ENCODE measurements around the gene CDH18.
"Not testable (repeated sequence)": the region's sequence is repeated elsewhere in the genome, so short reads cannot be mapped to it uniquely, and the experiment has no call there.

Gene CDH18

GRCh38 chr5:19812720-19813119 is 175.3 kb downstream of the CDH18 start:
- H3K9me3 Mint-ChIP-seq, result peaks cover 11% of the 10 kb centered on the region

DNA sequence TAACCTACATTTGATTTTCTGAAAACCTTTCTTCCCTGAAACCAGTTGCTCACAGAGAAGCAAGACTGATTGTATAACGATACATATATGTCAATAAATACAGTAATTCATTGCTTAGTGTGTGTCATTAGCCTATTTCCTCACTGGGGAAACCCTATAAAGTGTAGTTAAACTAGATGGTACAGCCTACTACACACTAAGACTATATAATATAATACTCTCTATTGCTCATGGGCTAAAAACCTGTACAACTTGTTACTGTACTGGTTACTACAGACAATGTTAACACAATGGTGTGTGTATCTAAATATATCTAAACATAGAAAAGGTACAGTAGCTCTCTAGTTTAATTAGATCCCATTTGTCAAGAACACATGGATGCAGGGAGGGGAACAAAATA is 181.2 kb downstream of the CDH18 start:
- Mint-ChIP-seq H3K4me3 (no peak overlapping the region), H3K9me3 (peaks cover 3% of the 10 kb centered on the region), H3K4me1 (no peaks in the 10 kb centered on the region), H3K36me3 (ENCODE audit: insufficient read depth) (peaks cover 2% of the 10 kb centered on the region), H3K27me3 (no peaks in the 10 kb centered on the region), H3K27ac (ENCODE audit: low read depth) (no peak overlapping the region)
- DNase-seq (ENCODE audit: low spot score in 2 of 2), result no peak
- no peak for ATAC-seq (replicated peaks; ENCODE audit: extremely low read depth, poor library complexity, severe bottlenecking)

More at GRCh38 chr5:19812720-19813119, 175.3 kb downstream of the CDH18 start:
- H3K27ac Mint-ChIP-seq (ENCODE audit: low read depth); H3K4me1 Mint-ChIP-seq; H3K36me3 Mint-ChIP-seq (ENCODE audit: insufficient read depth); ATAC-seq (replicated peaks; ENCODE audit: extremely low read depth, poor library complexity, severe bottlenecking); H3K4me3 Mint-ChIP-seq; H3K27me3 Mint-ChIP-seq; DNase-seq (ENCODE audit: low spot score in 2 of 2): not testable (repeated sequence)

DNA sequence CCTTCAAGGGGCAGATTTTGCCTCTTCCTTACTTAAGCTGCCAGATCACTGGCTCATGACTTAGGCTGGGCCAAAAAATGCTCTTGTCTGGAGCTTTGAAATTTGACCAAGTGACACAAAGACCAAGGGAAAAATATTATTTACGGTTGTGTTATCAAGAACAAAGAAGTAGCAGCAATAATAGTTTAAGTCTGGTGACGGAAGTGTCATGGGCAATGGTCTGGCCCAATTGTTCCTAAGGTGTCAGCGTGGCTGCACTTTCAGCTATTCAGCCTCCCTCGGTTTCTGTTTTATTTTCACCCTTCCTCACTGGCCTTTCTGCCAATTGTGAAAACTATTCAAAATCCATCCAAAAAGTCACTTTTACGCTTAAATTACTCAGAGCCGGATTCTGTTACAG is 185.3 kb downstream of the CDH18 start:
- Mint-ChIP-seq H3K4me1 (no peaks in the 10 kb centered on the region), H3K36me3 (ENCODE audit: insufficient read depth) (no peaks in the 10 kb centered on the region), H3K9me3 (no peaks in the 10 kb centered on the region), H3K27ac (ENCODE audit: low read depth) (no peak overlapping the region), H3K27me3 (no peaks in the 10 kb centered on the region), H3K4me3 (no peak overlapping the region)
- ATAC-seq (replicated peaks; ENCODE audit: extremely low read depth, poor library complexity, severe bottlenecking) (no peak), DNase-seq (ENCODE audit: low spot score in 2 of 2) (no peak)

DNA sequence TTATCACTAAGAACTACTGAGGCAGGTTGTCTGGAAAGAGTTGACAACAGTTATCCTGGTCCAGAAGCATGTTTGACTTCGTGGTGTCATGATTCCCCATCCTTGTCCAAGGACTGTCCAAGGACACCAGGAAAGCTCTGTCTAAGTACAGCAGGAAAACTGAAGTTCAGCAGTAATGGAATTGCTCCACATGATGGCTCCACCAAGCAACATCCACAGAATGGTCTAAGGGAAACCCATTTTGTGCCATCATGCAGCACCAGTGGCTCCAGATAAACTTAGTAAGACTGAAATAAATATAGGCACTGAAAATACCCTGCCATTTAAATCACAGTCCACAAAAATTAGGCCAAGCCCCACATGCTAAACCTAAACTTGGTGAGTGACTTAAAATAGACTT is 192.8 kb downstream of the CDH18 start:
- Mint-ChIP-seq H3K9me3 (peaks cover 8% of the 10 kb centered on the region), H3K36me3 (ENCODE audit: insufficient read depth) (no peaks in the 10 kb centered on the region)

GRCh38 chr5:19790829-19791466 is 197.1 kb downstream of the CDH18 start:
- Mint-ChIP-seq H3K27me3 (no peaks in the 10 kb centered on the region), H3K4me3 (no peak overlapping the region), H3K36me3 (ENCODE audit: insufficient read depth) (no peaks in the 10 kb centered on the region), H3K9me3 (peaks cover 12% of the 10 kb centered on the region), H3K4me1 (no peaks in the 10 kb centered on the region), H3K27ac (ENCODE audit: low read depth) (no peak overlapping the region)
- no peak for DNase-seq (ENCODE audit: low spot score in 2 of 2)
- no peak for ATAC-seq (replicated peaks; ENCODE audit: extremely low read depth, poor library complexity, severe bottlenecking)

More for the DNA sequence above, 192.8 kb downstream of the CDH18 start:
- DNase-seq (ENCODE audit: low spot score in 2 of 2), result no peak
- Mint-ChIP-seq H3K27ac (ENCODE audit: low read depth) (no peak overlapping the region), H3K4me3 (no peak overlapping the region), H3K27me3 (no peaks in the 10 kb centered on the region), H3K4me1 (no peaks in the 10 kb centered on the region)
- ATAC-seq (replicated peaks; ENCODE audit: extremely low read depth, poor library complexity, severe bottlenecking), result no peak

DNA sequence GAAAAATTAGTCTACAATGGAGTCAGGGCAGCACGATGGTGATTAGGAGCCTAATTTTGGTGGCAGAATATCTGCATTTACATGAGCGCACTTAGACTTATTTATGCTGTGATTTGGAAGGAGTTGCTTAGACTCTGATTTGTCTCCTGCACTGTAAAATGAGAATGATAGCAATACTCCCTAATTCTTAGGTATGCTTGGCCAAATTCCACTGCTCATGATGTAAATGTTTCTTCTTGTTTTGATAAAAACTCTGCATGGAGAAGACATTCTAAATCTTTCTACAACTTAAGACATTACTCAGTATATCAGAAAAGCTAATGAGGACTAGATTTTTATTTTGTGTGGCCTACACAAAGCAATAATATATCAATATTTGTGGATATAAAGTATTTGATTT is 205.4 kb downstream of the CDH18 start:
- peaks cover 16% of the 10 kb centered on the region for H3K9me3 Mint-ChIP-seq
- no peaks in the 10 kb centered on the region for H3K36me3 Mint-ChIP-seq (ENCODE audit: insufficient read depth)
- H3K27ac Mint-ChIP-seq (ENCODE audit: low read depth), result no peak overlapping the region
- H3K4me1 Mint-ChIP-seq, result no peaks in the 10 kb centered on the region
- DNase-seq (ENCODE audit: low spot score in 2 of 2), result no peak
- no peaks in the 10 kb centered on the region for H3K27me3 Mint-ChIP-seq
- no peak overlapping the region for H3K4me3 Mint-ChIP-seq
- ATAC-seq (replicated peaks; ENCODE audit: extremely low read depth, poor library complexity, severe bottlenecking), result no peak

DNA sequence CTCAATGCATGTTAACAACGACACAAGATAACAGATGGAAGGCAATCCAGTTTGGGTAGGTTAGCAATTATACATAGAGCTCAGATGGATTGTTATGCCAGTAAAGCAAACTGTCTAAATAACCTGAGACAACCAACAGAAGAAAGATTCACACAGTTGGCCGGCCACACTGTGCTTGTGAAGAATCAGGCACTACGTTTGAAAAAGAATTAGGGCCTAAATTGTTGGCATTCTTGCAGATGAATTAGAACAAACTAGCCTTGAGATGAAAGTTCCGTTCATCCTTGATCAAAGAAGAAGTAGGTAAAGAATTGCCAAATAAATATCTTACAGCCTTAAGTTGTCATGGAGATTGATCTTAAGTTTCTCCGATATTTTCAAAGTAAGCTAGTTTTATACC is 210.6 kb downstream of the CDH18 start:
- H3K4me1 Mint-ChIP-seq, result no peaks in the 10 kb centered on the region
- no peak overlapping the region for H3K27ac Mint-ChIP-seq (ENCODE audit: low read depth)
- peaks cover 2% of the 10 kb centered on the region for H3K36me3 Mint-ChIP-seq (ENCODE audit: insufficient read depth)
- ATAC-seq (replicated peaks; ENCODE audit: extremely low read depth, poor library complexity, severe bottlenecking) (no peak), DNase-seq (ENCODE audit: low spot score in 2 of 2) (no peak)
- H3K9me3 Mint-ChIP-seq, result peaks cover 38% of the 10 kb centered on the region
- no peak overlapping the region for H3K4me3 Mint-ChIP-seq
- H3K27me3 Mint-ChIP-seq, result no peaks in the 10 kb centered on the region

DNA sequence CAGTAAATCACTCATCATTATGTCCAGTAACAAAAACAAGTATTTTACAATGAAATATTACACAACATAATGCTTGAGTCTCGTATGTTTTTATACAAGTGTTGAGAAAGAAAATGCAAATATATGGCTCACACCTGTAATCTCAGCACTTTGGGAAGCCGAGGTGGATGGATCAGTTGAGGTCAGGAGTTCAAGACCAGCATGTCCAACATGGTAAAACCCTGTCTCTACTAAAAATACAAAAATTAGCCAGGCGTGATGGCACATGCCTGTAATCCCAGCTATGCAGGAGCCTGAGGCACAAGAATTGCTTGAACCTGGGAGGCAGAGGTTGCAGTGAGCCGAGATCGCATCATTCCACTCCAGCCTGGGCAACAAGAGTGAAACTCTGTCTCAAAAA is 211.1 kb downstream of the CDH18 start:
- not testable (repeated sequence) for H3K27ac Mint-ChIP-seq (ENCODE audit: low read depth); H3K27me3 Mint-ChIP-seq; ATAC-seq (replicated peaks; ENCODE audit: extremely low read depth, poor library complexity, severe bottlenecking); H3K4me1 Mint-ChIP-seq; H3K36me3 Mint-ChIP-seq (ENCODE audit: insufficient read depth); H3K4me3 Mint-ChIP-seq; DNase-seq (ENCODE audit: low spot score in 2 of 2)
- H3K9me3 Mint-ChIP-seq, result peaks cover 38% of the 10 kb centered on the region

- Mint-ChIP-seq H3K27me3 (no peaks in the 10 kb centered on the region), H3K4me1 (no peaks in the 10 kb centered on the region), H3K4me3 (no peak overlapping the region), H3K27ac (ENCODE audit: low read depth) (no peak overlapping the region), H3K36me3 (ENCODE audit: insufficient read depth) (peaks cover 2% of the 10 kb centered on the region), H3K9me3 (peaks cover 35% of the 10 kb centered on the region)
- ATAC-seq (replicated peaks; ENCODE audit: extremely low read depth, poor library complexity, severe bottlenecking), result no peak
- DNase-seq (ENCODE audit: low spot score in 2 of 2), result no peak
Observed at GRCh38 chr5:19771174-19771835, 216.7 kb downstream of the CDH18 start.

DNA sequence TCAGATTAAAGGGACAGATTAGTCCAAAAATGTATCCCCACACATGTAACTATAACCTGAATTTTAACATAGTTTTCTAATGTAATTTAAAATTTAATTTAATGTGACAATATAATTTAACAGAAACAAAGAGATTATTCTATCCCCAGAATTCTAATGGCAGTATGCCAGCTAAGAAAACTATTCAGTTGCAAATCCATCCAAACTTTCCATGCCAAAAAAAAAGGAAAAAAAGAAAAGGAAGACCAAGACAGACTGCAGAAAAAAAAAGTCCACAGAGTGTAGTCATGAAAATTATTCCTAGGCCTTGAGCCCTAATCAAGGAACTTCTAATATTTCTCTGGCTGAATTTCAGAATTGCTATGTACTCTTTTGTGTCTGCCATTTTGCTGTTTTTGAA is 217.6 kb downstream of the CDH18 start:
- DNase-seq (ENCODE audit: low spot score in 2 of 2) (no peak), ATAC-seq (replicated peaks; ENCODE audit: extremely low read depth, poor library complexity, severe bottlenecking) (no peak)
- Mint-ChIP-seq H3K9me3 (peaks cover 30% of the 10 kb centered on the region), H3K27me3 (no peaks in the 10 kb centered on the region), H3K4me3 (no peak overlapping the region), H3K27ac (ENCODE audit: low read depth) (no peak overlapping the region), H3K4me1 (no peaks in the 10 kb centered on the region), H3K36me3 (ENCODE audit: insufficient read depth) (peaks cover 2% of the 10 kb centered on the region)

GRCh38 chr5:19767987-19768386 is 220.0 kb downstream of the CDH18 start:
- ATAC-seq (replicated peaks; ENCODE audit: extremely low read depth, poor library complexity, severe bottlenecking) (no peak), DNase-seq (ENCODE audit: low spot score in 2 of 2) (no peak)
- H3K27me3 Mint-ChIP-seq, result no peaks in the 10 kb centered on the region
- peaks cover 1% of the 10 kb centered on the region for H3K36me3 Mint-ChIP-seq (ENCODE audit: insufficient read depth)
- H3K27ac Mint-ChIP-seq (ENCODE audit: low read depth), result no peak overlapping the region
- H3K4me3 Mint-ChIP-seq, result no peak overlapping the region
- peaks cover 25% of the 10 kb centered on the region for H3K9me3 Mint-ChIP-seq
- no peaks in the 10 kb centered on the region for H3K4me1 Mint-ChIP-seq

GRCh38 chr5:19753579-19753978 is 234.4 kb downstream of the CDH18 start:
- DNase-seq (ENCODE audit: low spot score in 2 of 2) (no peak), ATAC-seq (replicated peaks; ENCODE audit: extremely low read depth, poor library complexity, severe bottlenecking) (no peak)
- H3K27me3 Mint-ChIP-seq, result no peaks in the 10 kb centered on the region
- no peak overlapping the region for H3K27ac Mint-ChIP-seq (ENCODE audit: low read depth)
- H3K4me1 Mint-ChIP-seq, result no peaks in the 10 kb centered on the region
- H3K36me3 Mint-ChIP-seq (ENCODE audit: insufficient read depth), result no peaks in the 10 kb centered on the region
- peaks cover 16% of the 10 kb centered on the region for H3K9me3 Mint-ChIP-seq
- H3K4me3 Mint-ChIP-seq, result no peak overlapping the region

- Mint-ChIP-seq H3K4me3 (no peak overlapping the region), H3K27ac (ENCODE audit: low read depth) (no peak overlapping the region), H3K36me3 (ENCODE audit: insufficient read depth) (no peaks in the 10 kb centered on the region), H3K27me3 (no peaks in the 10 kb centered on the region), H3K4me1 (no peaks in the 10 kb centered on the region), H3K9me3 (peaks cover 12% of the 10 kb centered on the region)
- no peak for DNase-seq (ENCODE audit: low spot score in 2 of 2)
- no peak for ATAC-seq (replicated peaks; ENCODE audit: extremely low read depth, poor library complexity, severe bottlenecking)
Observed at GRCh38 chr5:19751326-19751725, 236.7 kb downstream of the CDH18 start.
